NT2/D1 (cell line): ENCODE measurements around the gene B3GNT9.

ENCODE experiments used
- YY1 ChIP-seq: IDR thresholded peaks from 2 replicates; pipeline ENCODE4 v1.6.1; 2011; ENCODE audit not compliant: insufficient read length, insufficient read depth
- ZNF274 ChIP-seq: IDR thresholded peaks from 2 replicates; pipeline ENCODE4 v1.6.1; 2011; ENCODE audit warnings: mild to moderate bottlenecking, low read depth, low read length

DNA sequence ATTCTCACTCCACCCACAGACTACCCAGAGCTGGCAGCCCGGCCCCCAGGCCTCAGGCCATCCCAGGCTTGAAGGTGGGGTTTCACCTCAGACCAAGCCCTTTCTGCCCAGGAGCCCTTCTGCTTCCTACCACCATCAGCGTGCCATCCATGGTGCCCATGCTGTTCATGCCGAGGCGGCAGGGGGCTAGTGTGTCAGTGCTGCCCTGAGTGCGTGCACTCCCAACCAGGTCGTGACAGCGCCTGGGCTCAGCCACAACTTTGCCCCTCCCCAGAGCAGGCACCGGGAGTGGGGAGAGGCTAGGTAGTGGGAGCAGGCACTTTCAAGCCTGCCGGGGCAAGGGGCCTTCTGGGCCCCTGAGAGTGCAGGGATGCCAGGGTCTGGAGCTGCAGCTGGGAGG, 8.5 kb downstream of the B3GNT9 start:
- TF ChIP-seq ZNF274 = no peak
- TF ChIP-seq YY1 = no peak
